HepG2 (cell line): ENCODE data around the gene SAP25. TPM values are rescaled to one million over a fixed set of nuclear protein-coding genes. Genes with fewer than 3 reads are reported as not detected.

ENCODE experiments used
- CC2D1A ChIP-seq: sonication (generic); formaldehyde crosslinking; IDR thresholded peaks from 2 replicates; pipeline ENCODE4 v1.8.1; 2023; ENCODE audit warnings: mild to moderate bottlenecking, missing genetic modification reagents
- FLYWCH1 ChIP-seq: sonication (generic); formaldehyde crosslinking; IDR thresholded peaks from 2 replicates; pipeline ENCODE4 v1.8.1; 2023; ENCODE audit warnings: mild to moderate bottlenecking, missing genetic modification reagents
- KDM3A ChIP-seq: IDR thresholded peaks from 2 replicates; pipeline ENCODE4 v1.6.1; 2018; ENCODE audit warnings: low read depth, missing compliant biosample characterization
- SRSF1 ChIP-seq: fragments of 200-400 bp; formaldehyde crosslinking; optimal IDR thresholded peaks from 2 replicates; pipeline ENCODE3; 2017; ENCODE audit warnings: mild to moderate bottlenecking, low read depth, low read length, moderate library complexity
- TOE1 ChIP-seq: sonication (generic); formaldehyde crosslinking; IDR thresholded peaks from 2 replicates; pipeline ENCODE4 v1.4.0; 2020; ENCODE audit warnings: mild to moderate bottlenecking, missing genetic modification reagents
- XBP1 ChIP-seq: sonication (generic); formaldehyde crosslinking; IDR thresholded peaks from 2 replicates; pipeline ENCODE4 v1.5.0; 2020; ENCODE audit warnings: missing genetic modification reagents
- ZNF746 ChIP-seq: sonication (generic); formaldehyde crosslinking; IDR thresholded peaks from 2 replicates; pipeline ENCODE4 v1.8.0; 2022; ENCODE audit warnings: mild to moderate bottlenecking, missing genetic modification reagents
- ZNF773 ChIP-seq: sonication (generic); formaldehyde crosslinking; IDR thresholded peaks from 2 replicates; pipeline ENCODE4 v1.4.0; 2020; ENCODE audit warnings: missing genetic modification reagents, borderline replicate concordance
- polyA plus RNA-seq, 8 experiments: library from polyadenylated mRNA; depleted of rRNA in 3 of 8; stranded (reverse) in 7 of 8; unstranded in 1 of 8; fragments of >200 nt; fragmentation: Illumina TruSeq in 4 of 8; extraction: Trizol in 4 of 8; gene quantifications; 2 replicates each; pipeline versions ENCODE4 v1.2.1 to v1.2.3, GENCODE V29; 2011 to 2016; ENCODE audit warnings: low read depth in 4 of 8, missing spikeins in 1 of 8, mixed read lengths in 1 of 8; ENCODE audit not compliant: insufficient read depth in 1 of 8
- total RNA-seq, 5 experiments: library from RNA; depleted of rRNA; stranded (reverse); fragments of >200 nt; fragmentation: Illumina TruSeq; extraction: Trizol; gene quantifications; 2 replicates each; pipeline ENCODE4 v1.2.3, GENCODE V29; 2016; ENCODE audit warnings: low read depth in 1 of 5
- TF ChIP-seq, protein P1 (sequence below): sonication (generic); formaldehyde crosslinking; conservative IDR thresholded peaks from 2 replicates; pipeline ENCODE4 v1.4.0; 2020; ENCODE audit warnings: missing genetic modification reagents
- TF ChIP-seq, protein P2 (sequence below): sonication (generic); formaldehyde crosslinking; IDR thresholded peaks from 2 replicates; pipeline ENCODE4 v1.5.0; 2020; ENCODE audit warnings: mild to moderate bottlenecking, missing genetic modification reagents
- TF ChIP-seq, protein P3 (sequence below): sonication (generic); formaldehyde crosslinking; conservative IDR thresholded peaks from 2 replicates; pipeline ENCODE4 v1.4.0; 2020; ENCODE audit warnings: mild to moderate bottlenecking, missing genetic modification reagents, moderate library complexity
- TF ChIP-seq, protein P4 (sequence below): sonication (generic); formaldehyde crosslinking; IDR thresholded peaks from 2 replicates; pipeline ENCODE4 v1.4.0; 2020; ENCODE audit warnings: missing genetic modification reagents
- TF ChIP-seq, protein P5 (sequence below): sonication (generic); formaldehyde crosslinking; IDR thresholded peaks from 2 replicates; pipeline ENCODE4 v1.4.0; 2020; ENCODE audit warnings: missing genetic modification reagents, borderline replicate concordance

The SAP25 gene
- total and polyA plus RNA-seq, 2 of the 13 experiments (the other 11 are each of a cell fraction or from before 2014, with no cell fraction given), result 0.15 to 0.20 TPM

DNA sequence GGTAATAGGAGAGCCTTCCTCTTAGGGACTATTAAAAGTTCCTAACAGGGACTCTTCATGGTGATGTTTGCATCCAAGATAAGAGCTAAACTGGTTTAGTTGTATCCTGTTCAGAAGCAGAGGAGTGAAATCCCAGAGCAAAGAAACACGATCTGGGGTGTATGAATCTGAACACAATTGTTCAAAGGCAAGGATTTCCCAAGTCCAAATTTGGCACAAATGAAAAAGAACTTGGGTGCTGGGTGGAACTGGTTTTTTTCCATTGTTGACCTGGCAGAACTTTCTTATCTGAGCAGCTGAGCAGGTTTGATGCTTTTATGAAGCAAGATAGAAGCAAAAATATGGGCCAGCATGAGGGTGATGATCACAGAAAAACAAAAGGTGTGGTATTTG, 28.7 kb downstream of the SAP25 start (continued):
- TF ChIP-seq, protein P1, sequence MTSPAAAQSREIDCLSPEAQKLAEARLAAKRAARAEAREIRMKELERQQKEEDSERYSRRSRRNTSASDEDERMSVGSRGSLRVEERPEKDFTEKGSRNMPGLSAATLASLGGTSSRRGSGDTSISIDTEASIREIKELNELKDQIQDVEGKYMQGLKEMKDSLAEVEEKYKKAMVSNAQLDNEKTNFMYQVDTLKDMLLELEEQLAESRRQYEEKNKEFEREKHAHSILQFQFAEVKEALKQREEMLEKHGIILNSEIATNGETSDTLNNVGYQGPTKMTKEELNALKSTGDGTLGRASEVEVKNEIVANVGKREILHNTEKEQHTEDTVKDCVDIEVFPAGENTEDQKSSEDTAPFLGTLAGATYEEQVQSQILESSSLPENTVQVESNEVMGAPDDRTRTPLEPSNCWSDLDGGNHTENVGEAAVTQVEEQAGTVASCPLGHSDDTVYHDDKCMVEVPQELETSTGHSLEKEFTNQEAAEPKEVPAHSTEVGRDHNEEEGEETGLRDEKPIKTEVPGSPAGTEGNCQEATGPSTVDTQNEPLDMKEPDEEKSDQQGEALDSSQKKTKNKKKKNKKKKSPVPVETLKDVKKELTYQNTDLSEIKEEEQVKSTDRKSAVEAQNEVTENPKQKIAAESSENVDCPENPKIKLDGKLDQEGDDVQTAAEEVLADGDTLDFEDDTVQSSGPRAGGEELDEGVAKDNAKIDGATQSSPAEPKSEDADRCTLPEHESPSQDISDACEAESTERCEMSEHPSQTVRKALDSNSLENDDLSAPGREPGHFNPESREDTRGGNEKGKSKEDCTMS (CRISPR knock-in tag), result no peak
- TF ChIP-seq, protein P2, sequence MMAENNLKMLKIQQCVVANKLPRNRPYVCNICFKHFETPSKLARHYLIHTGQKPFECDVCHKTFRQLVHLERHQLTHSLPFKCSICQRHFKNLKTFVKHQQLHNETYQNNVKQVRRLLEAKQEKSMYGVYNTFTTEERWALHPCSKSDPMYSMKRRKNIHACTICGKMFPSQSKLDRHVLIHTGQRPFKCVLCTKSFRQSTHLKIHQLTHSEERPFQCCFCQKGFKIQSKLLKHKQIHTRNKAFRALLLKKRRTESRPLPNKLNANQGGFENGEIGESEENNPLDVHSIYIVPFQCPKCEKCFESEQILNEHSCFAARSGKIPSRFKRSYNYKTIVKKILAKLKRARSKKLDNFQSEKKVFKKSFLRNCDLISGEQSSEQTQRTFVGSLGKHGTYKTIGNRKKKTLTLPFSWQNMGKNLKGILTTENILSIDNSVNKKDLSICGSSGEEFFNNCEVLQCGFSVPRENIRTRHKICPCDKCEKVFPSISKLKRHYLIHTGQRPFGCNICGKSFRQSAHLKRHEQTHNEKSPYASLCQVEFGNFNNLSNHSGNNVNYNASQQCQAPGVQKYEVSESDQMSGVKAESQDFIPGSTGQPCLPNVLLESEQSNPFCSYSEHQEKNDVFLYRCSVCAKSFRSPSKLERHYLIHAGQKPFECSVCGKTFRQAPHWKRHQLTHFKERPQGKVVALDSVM (CRISPR knock-in tag), result no peak
- TF ChIP-seq, protein P3, sequence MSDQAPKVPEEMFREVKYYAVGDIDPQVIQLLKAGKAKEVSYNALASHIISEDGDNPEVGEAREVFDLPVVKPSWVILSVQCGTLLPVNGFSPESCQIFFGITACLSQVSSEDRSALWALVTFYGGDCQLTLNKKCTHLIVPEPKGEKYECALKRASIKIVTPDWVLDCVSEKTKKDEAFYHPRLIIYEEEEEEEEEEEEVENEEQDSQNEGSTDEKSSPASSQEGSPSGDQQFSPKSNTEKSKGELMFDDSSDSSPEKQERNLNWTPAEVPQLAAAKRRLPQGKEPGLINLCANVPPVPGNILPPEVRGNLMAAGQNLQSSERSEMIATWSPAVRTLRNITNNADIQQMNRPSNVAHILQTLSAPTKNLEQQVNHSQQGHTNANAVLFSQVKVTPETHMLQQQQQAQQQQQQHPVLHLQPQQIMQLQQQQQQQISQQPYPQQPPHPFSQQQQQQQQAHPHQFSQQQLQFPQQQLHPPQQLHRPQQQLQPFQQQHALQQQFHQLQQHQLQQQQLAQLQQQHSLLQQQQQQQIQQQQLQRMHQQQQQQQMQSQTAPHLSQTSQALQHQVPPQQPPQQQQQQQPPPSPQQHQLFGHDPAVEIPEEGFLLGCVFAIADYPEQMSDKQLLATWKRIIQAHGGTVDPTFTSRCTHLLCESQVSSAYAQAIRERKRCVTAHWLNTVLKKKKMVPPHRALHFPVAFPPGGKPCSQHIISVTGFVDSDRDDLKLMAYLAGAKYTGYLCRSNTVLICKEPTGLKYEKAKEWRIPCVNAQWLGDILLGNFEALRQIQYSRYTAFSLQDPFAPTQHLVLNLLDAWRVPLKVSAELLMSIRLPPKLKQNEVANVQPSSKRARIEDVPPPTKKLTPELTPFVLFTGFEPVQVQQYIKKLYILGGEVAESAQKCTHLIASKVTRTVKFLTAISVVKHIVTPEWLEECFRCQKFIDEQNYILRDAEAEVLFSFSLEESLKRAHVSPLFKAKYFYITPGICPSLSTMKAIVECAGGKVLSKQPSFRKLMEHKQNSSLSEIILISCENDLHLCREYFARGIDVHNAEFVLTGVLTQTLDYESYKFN (CRISPR knock-in tag), result no peak
- TF ChIP-seq TOE1 (no peak), FLYWCH1 (CRISPR knock-in tag) (no peak), XBP1 (CRISPR knock-in tag) (no peak), CC2D1A (CRISPR knock-in tag) (no peak), SRSF1 (no peak), KDM3A (CRISPR knock-in tag) (no peak), ZNF773 (no peak), ZNF746 (CRISPR knock-in tag) (no peak)
- TF ChIP-seq, protein P4, sequence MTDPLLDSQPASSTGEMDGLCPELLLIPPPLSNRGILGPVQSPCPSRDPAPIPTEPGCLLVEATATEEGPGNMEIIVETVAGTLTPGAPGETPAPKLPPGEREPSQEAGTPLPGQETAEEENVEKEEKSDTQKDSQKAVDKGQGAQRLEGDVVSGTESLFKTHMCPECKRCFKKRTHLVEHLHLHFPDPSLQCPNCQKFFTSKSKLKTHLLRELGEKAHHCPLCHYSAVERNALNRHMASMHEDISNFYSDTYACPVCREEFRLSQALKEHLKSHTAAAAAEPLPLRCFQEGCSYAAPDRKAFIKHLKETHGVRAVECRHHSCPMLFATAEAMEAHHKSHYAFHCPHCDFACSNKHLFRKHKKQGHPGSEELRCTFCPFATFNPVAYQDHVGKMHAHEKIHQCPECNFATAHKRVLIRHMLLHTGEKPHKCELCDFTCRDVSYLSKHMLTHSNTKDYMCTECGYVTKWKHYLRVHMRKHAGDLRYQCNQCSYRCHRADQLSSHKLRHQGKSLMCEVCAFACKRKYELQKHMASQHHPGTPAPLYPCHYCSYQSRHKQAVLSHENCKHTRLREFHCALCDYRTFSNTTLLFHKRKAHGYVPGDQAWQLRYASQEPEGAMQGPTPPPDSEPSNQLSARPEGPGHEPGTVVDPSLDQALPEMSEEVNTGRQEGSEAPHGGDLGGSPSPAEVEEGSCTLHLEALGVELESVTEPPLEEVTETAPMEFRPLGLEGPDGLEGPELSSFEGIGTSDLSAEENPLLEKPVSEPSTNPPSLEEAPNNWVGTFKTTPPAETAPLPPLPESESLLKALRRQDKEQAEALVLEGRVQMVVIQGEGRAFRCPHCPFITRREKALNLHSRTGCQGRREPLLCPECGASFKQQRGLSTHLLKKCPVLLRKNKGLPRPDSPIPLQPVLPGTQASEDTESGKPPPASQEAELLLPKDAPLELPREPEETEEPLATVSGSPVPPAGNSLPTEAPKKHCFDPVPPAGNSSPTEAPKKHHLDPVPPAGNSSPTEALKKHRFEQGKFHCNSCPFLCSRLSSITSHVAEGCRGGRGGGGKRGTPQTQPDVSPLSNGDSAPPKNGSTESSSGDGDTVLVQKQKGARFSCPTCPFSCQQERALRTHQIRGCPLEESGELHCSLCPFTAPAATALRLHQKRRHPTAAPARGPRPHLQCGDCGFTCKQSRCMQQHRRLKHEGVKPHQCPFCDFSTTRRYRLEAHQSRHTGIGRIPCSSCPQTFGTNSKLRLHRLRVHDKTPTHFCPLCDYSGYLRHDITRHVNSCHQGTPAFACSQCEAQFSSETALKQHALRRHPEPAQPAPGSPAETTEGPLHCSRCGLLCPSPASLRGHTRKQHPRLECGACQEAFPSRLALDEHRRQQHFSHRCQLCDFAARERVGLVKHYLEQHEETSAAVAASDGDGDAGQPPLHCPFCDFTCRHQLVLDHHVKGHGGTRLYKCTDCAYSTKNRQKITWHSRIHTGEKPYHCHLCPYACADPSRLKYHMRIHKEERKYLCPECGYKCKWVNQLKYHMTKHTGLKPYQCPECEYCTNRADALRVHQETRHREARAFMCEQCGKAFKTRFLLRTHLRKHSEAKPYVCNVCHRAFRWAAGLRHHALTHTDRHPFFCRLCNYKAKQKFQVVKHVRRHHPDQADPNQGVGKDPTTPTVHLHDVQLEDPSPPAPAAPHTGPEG, result no peak
- TF ChIP-seq, protein P5, sequence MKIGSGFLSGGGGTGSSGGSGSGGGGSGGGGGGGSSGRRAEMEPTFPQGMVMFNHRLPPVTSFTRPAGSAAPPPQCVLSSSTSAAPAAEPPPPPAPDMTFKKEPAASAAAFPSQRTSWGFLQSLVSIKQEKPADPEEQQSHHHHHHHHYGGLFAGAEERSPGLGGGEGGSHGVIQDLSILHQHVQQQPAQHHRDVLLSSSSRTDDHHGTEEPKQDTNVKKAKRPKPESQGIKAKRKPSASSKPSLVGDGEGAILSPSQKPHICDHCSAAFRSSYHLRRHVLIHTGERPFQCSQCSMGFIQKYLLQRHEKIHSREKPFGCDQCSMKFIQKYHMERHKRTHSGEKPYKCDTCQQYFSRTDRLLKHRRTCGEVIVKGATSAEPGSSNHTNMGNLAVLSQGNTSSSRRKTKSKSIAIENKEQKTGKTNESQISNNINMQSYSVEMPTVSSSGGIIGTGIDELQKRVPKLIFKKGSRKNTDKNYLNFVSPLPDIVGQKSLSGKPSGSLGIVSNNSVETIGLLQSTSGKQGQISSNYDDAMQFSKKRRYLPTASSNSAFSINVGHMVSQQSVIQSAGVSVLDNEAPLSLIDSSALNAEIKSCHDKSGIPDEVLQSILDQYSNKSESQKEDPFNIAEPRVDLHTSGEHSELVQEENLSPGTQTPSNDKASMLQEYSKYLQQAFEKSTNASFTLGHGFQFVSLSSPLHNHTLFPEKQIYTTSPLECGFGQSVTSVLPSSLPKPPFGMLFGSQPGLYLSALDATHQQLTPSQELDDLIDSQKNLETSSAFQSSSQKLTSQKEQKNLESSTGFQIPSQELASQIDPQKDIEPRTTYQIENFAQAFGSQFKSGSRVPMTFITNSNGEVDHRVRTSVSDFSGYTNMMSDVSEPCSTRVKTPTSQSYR (CRISPR knock-in tag), result no peak
